GM23338 (cell line): ENCODE results near the gene STAT3. TPM values are rescaled to one million over a fixed set of nuclear protein-coding genes. Genes with fewer than 3 reads are reported as not detected.

ENCODE experiments used
- ATAC-seq: fragments of 200-7000 bp; cut with Tn5 transposase; 3 replicates; pipeline ENCODE4 v1.9.1; 2020
- DNase-seq: peaks from one replicate; pipeline ENCODE4 v3.0.0-alpha.2; 2015; ENCODE audit warnings: low spot score
- H2AFZ ChIP-seq: fragments of 200-600 bp; sonication (generic); 2 replicates; pipeline ENCODE4 v1.8.0; 2016; ENCODE audit warnings: antibody characterized with exemption, mild to moderate bottlenecking, moderate library complexity
- H3F3A ChIP-seq: fragments of 200-600 bp; sonication (generic); replicated peaks from 2 replicates; pipeline ENCODE4 v1.8.0; 2017; ENCODE audit warnings: antibody characterized with exemption, mixed run types, low read depth
- H3K27ac ChIP-seq: fragments of 200-600 bp; sonication (generic); 2 replicates; pipeline ENCODE4 v1.6.1; 2016; ENCODE audit warnings: low read depth
- H3K27me3 ChIP-seq: fragments of 200-600 bp; sonication (generic); 2 replicates; pipeline ENCODE4 v1.8.0; 2016; ENCODE audit warnings: mild to moderate bottlenecking, mixed run types, moderate library complexity; ENCODE audit not compliant: insufficient read depth
- H3K36me3 ChIP-seq: fragments of 200-600 bp; sonication (generic); 2 replicates; pipeline ENCODE4 v1.8.0; 2016; ENCODE audit warnings: mild to moderate bottlenecking; ENCODE audit not compliant: insufficient read depth
- H3K4me1 ChIP-seq: fragments of 200-600 bp; sonication (generic); 2 replicates; pipeline ENCODE4 v1.8.0; 2016; ENCODE audit warnings: mild to moderate bottlenecking, moderate library complexity; ENCODE audit not compliant: insufficient read depth
- H3K4me2 ChIP-seq: fragments of 200-600 bp; sonication (generic); 2 replicates; pipeline ENCODE4 v1.7.1; 2017; ENCODE audit warnings: mixed run types
- H3K4me3 ChIP-seq: fragments of 200-600 bp; sonication (generic); 2 replicates; pipeline ENCODE4 v1.6.1; 2016; ENCODE audit warnings: mixed run types
- H3K79me2 ChIP-seq: fragments of 200-600 bp; sonication (generic); replicated peaks from 2 replicates; pipeline ENCODE4 v1.8.0; 2017; ENCODE audit warnings: mild to moderate bottlenecking; ENCODE audit not compliant: insufficient read depth
- H3K9me2 ChIP-seq: fragments of 200-600 bp; sonication (generic); 2 replicates; pipeline ENCODE4 v1.8.0; 2017; ENCODE audit not compliant: insufficient read depth
- H4K20me1 ChIP-seq: fragments of 200-600 bp; sonication (generic); replicated peaks from 2 replicates; pipeline ENCODE4 v1.8.0; 2017; ENCODE audit warnings: mild to moderate bottlenecking; ENCODE audit not compliant: insufficient read depth
- H3K27ac Mint-ChIP-seq: 2 replicates; pipeline ENCODE4 v1.8.0; 2020; ENCODE audit warnings: inconsistent platforms, mild to moderate bottlenecking, moderate library complexity, mixed read lengths
- H3K27me3 Mint-ChIP-seq: 3 replicates; pipeline ENCODE4 v1.8.0; 2022; ENCODE audit warnings: low read depth, mild to moderate bottlenecking, moderate library complexity, mixed read lengths, inconsistent platforms; ENCODE audit not compliant: insufficient read depth, poor library complexity
- H3K36me3 Mint-ChIP-seq: 3 replicates; pipeline ENCODE4 v1.8.0; 2021; ENCODE audit warnings: low read depth, mild to moderate bottlenecking, inconsistent platforms, moderate library complexity, mixed read lengths
- H3K4me1 Mint-ChIP-seq: 3 replicates; pipeline ENCODE4 v1.8.0; 2020; ENCODE audit warnings: mild to moderate bottlenecking, inconsistent platforms, mixed read lengths
- H3K4me3 Mint-ChIP-seq: 3 replicates; pipeline ENCODE4 v1.8.0; 2021; ENCODE audit warnings: moderate library complexity, mild to moderate bottlenecking, inconsistent platforms, mixed read lengths
- H3K9me3 Mint-ChIP-seq: 3 replicates; pipeline ENCODE4 v1.8.0; 2020; ENCODE audit warnings: moderate library complexity, mild to moderate bottlenecking, inconsistent platforms, mixed read lengths
- CREB1 ChIP-seq: fragments of 250-450 bp; sonication (Bioruptor Pico); IDR thresholded peaks from 2 replicates; pipeline ENCODE4 v1.5.0; 2020; ENCODE audit warnings: low read depth, mild to moderate bottlenecking, moderate library complexity
- EZH2 ChIP-seq: fragments of 200-600 bp; sonication (generic); IDR thresholded peaks from one replicate; pipeline ENCODE4 v1.8.0; 2017; ENCODE audit warnings: antibody characterized with exemption, mild to moderate bottlenecking, low read depth; ENCODE audit not compliant: unreplicated experiment
- EZH2phosphoT487 ChIP-seq: fragments of 200-600 bp; sonication (generic); IDR thresholded peaks from one replicate; pipeline ENCODE4 v1.8.1; 2018; ENCODE audit warnings: antibody characterized with exemption; ENCODE audit not compliant: unreplicated experiment
- JUNB ChIP-seq: IDR thresholded peaks from one replicate; pipeline ENCODE4 v1.6.1; 2016; ENCODE audit warnings: antibody characterized with exemption; ENCODE audit not compliant: unreplicated experiment
- NANOG ChIP-seq: IDR thresholded peaks from 2 replicates; pipeline ENCODE4 v1.6.1; 2016; ENCODE audit warnings: antibody characterized with exemption, borderline replicate concordance
- POLR2AphosphoS5 ChIP-seq: IDR thresholded peaks from 2 replicates; pipeline ENCODE4 v1.6.1; 2016; ENCODE audit warnings: antibody characterized with exemption, low read depth
- STAT1 ChIP-seq: IDR thresholded peaks from one replicate; pipeline ENCODE4 v1.6.1; 2016; ENCODE audit warnings: antibody characterized with exemption; ENCODE audit not compliant: unreplicated experiment
- ZNF114 ChIP-seq: fragments of 250-450 bp; sonication (Bioruptor Pico); IDR thresholded peaks from 2 replicates; pipeline ENCODE4 v1.5.0; 2020; ENCODE audit warnings: mild to moderate bottlenecking, moderate library complexity
- ZNF331 ChIP-seq: fragments of 250-450 bp; sonication (Bioruptor Pico); IDR thresholded peaks from 2 replicates; pipeline ENCODE4 v1.5.0; 2020; ENCODE audit warnings: low read depth, mild to moderate bottlenecking, moderate library complexity
- polyA plus RNA-seq: library from polyadenylated mRNA; unstranded; fragments of >200 nt; fragmentation: Nextera tagmentation; extraction: Ambion mirVana; gene quantifications from 2 replicates; pipeline ENCODE4 v1.2.1, GENCODE V29; 2016
- total RNA-seq: library from RNA; depleted of rRNA; stranded (reverse); fragments of >200 nt; shearing (Covaris generic); gene quantifications from 2 replicates; pipeline ENCODE4 v1.2.3, GENCODE V29; 2014
- TF ChIP-seq, protein P1 (sequence below), 2 experiments: fragments of 200-600 bp in 1 of 2; sonication (generic) in 1 of 2; conservative IDR thresholded peaks; 2 replicates each; pipeline versions ENCODE4 v1.5.1 to v1.6.1; 2016 to 2017; ENCODE audit warnings: antibody characterized with exemption in 2 of 2, low read depth in 2 of 2, mild to moderate bottlenecking in 2 of 2, moderate library complexity in 1 of 2
- TF ChIP-seq, protein P2 (sequence below): IDR thresholded peaks from 2 replicates; pipeline ENCODE4 v1.6.1; 2016; ENCODE audit warnings: antibody characterized with exemption
- TF ChIP-seq, protein P3 (sequence below): fragments of 250-450 bp; sonication (Bioruptor Pico); IDR thresholded peaks from 2 replicates; pipeline ENCODE4 v1.5.0; 2020; ENCODE audit warnings: mild to moderate bottlenecking, moderate library complexity
- TF ChIP-seq, protein P4 (sequence below): IDR thresholded peaks from one replicate; pipeline ENCODE4 v1.6.1; 2018; ENCODE audit warnings: antibody characterized with exemption; ENCODE audit not compliant: unreplicated experiment

STAT3 gene
- total and polyA plus RNA-seq, 2 experiments from 2014 or later = 49.5 to 78.0 TPM

DNA sequence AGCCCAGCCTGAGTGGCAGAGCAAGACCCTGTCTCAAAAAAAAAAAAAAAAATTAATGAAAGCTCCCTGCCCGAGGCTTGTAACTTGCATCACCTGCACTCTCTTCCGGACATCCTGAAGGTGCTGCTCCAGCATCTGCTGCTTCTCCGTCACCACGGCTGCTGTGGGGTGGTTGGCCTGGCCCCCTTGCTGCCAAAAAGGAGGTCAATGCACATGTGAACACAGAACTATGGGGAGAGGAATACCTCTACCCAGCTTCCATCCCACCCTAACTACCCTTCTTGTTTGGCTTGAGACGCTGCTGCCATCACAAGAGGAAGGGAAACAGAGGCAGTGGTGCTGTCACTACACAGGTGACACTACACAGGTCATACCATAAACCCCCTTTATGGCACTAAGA is 49.0 kb downstream of the STAT3 start:
- Histone ChIP-seq H3K27ac (no peak overlapping the region), H3K4me3 (no peak overlapping the region), H3K9me2 (no peaks in the 10 kb centered on the region), H3K79me2 (no peaks in the 10 kb centered on the region), H3K4me1 (no peaks in the 10 kb centered on the region; the same call in 1 of the 2 replicates), H3F3A (peaks cover 10% of the 10 kb centered on the region; the same call in 1 of the 2 replicates), H3K27me3 (no peaks in the 10 kb centered on the region), H4K20me1 (no peaks in the 10 kb centered on the region; the same call in 1 of the 2 replicates), H3K4me2 (no peak overlapping the region), H3K36me3 (peaks cover 28% of the 10 kb centered on the region), H2AFZ (no peak overlapping the region)
- Mint-ChIP-seq H3K4me1 (peaks cover 3% of the 10 kb centered on the region; the same call in 1 of the 3 replicates), H3K27me3 (peaks cover 6% of the 10 kb centered on the region), H3K27ac (peak overlapping the region; percentile 67), H3K36me3 (peaks cover 68% of the 10 kb centered on the region), H3K9me3 (no peaks in the 10 kb centered on the region), H3K4me3 (no peak overlapping the region)
- no peak for DNase-seq
- ATAC-seq = no peak
- TF ChIP-seq, protein P1, sequence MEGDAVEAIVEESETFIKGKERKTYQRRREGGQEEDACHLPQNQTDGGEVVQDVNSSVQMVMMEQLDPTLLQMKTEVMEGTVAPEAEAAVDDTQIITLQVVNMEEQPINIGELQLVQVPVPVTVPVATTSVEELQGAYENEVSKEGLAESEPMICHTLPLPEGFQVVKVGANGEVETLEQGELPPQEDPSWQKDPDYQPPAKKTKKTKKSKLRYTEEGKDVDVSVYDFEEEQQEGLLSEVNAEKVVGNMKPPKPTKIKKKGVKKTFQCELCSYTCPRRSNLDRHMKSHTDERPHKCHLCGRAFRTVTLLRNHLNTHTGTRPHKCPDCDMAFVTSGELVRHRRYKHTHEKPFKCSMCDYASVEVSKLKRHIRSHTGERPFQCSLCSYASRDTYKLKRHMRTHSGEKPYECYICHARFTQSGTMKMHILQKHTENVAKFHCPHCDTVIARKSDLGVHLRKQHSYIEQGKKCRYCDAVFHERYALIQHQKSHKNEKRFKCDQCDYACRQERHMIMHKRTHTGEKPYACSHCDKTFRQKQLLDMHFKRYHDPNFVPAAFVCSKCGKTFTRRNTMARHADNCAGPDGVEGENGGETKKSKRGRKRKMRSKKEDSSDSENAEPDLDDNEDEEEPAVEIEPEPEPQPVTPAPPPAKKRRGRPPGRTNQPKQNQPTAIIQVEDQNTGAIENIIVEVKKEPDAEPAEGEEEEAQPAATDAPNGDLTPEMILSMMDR (conservative IDR thresholded peaks at IDR 0.05; ENCODE audit: low read depth in 2 of 2) = no peak
- TF ChIP-seq JUNB (no peak), EZH2 (no peak), STAT1 (no peak), NANOG (no peak), CREB1 (no peak), ZNF331 (CRISPR knock-in tag) (no peak), ZNF114 (CRISPR knock-in tag) (no peak), EZH2phosphoT487 (no peak), POLR2AphosphoS5 (no peak)
- TF ChIP-seq, protein P2, sequence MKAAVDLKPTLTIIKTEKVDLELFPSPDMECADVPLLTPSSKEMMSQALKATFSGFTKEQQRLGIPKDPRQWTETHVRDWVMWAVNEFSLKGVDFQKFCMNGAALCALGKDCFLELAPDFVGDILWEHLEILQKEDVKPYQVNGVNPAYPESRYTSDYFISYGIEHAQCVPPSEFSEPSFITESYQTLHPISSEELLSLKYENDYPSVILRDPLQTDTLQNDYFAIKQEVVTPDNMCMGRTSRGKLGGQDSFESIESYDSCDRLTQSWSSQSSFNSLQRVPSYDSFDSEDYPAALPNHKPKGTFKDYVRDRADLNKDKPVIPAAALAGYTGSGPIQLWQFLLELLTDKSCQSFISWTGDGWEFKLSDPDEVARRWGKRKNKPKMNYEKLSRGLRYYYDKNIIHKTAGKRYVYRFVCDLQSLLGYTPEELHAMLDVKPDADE = no peak
- TF ChIP-seq, protein P3, sequence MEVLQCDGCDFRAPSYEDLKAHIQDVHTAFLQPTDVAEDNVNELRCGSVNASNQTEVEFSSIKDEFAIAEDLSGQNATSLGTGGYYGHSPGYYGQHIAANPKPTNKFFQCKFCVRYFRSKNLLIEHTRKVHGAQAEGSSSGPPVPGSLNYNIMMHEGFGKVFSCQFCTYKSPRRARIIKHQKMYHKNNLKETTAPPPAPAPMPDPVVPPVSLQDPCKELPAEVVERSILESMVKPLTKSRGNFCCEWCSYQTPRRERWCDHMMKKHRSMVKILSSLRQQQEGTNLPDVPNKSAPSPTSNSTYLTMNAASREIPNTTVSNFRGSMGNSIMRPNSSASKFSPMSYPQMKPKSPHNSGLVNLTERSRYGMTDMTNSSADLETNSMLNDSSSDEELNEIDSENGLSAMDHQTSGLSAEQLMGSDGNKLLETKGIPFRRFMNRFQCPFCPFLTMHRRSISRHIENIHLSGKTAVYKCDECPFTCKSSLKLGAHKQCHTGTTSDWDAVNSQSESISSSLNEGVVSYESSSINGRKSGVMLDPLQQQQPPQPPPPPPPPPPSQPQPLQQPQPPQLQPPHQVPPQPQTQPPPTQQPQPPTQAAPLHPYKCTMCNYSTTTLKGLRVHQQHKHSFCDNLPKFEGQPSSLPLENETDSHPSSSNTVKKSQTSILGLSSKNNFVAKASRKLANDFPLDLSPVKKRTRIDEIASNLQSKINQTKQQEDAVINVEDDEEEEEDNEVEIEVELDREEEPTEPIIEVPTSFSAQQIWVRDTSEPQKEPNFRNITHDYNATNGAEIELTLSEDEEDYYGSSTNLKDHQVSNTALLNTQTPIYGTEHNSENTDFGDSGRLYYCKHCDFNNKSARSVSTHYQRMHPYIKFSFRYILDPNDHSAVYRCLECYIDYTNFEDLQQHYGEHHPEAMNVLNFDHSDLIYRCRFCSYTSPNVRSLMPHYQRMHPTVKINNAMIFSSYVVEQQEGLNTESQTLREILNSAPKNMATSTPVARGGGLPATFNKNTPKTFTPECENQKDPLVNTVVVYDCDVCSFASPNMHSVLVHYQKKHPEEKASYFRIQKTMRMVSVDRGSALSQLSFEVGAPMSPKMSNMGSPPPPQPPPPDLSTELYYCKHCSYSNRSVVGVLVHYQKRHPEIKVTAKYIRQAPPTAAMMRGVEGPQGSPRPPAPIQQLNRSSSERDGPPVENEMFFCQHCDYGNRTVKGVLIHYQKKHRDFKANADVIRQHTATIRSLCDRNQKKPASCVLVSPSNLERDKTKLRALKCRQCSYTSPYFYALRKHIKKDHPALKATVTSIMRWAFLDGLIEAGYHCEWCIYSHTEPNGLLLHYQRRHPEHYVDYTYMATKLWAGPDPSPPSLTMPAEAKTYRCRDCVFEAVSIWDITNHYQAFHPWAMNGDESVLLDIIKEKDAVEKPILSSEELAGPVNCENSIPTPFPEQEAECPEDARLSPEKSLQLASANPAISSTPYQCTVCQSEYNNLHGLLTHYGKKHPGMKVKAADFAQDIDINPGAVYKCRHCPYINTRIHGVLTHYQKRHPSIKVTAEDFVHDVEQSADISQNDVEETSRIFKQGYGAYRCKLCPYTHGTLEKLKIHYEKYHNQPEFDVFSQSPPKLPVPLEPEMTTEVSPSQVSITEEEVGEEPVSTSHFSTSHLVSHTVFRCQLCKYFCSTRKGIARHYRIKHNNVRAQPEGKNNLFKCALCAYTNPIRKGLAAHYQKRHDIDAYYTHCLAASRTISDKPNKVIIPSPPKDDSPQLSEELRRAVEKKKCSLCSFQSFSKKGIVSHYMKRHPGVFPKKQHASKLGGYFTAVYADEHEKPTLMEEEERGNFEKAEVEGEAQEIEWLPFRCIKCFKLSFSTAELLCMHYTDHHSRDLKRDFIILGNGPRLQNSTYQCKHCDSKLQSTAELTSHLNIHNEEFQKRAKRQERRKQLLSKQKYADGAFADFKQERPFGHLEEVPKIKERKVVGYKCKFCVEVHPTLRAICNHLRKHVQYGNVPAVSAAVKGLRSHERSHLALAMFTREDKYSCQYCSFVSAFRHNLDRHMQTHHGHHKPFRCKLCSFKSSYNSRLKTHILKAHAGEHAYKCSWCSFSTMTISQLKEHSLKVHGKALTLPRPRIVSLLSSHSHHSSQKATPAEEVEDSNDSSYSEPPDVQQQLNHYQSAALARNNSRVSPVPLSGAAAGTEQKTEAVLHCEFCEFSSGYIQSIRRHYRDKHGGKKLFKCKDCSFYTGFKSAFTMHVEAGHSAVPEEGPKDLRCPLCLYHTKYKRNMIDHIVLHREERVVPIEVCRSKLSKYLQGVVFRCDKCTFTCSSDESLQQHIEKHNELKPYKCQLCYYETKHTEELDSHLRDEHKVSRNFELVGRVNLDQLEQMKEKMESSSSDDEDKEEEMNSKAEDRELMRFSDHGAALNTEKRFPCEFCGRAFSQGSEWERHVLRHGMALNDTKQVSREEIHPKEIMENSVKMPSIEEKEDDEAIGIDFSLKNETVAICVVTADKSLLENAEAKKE = no peak
- TF ChIP-seq, protein P4, sequence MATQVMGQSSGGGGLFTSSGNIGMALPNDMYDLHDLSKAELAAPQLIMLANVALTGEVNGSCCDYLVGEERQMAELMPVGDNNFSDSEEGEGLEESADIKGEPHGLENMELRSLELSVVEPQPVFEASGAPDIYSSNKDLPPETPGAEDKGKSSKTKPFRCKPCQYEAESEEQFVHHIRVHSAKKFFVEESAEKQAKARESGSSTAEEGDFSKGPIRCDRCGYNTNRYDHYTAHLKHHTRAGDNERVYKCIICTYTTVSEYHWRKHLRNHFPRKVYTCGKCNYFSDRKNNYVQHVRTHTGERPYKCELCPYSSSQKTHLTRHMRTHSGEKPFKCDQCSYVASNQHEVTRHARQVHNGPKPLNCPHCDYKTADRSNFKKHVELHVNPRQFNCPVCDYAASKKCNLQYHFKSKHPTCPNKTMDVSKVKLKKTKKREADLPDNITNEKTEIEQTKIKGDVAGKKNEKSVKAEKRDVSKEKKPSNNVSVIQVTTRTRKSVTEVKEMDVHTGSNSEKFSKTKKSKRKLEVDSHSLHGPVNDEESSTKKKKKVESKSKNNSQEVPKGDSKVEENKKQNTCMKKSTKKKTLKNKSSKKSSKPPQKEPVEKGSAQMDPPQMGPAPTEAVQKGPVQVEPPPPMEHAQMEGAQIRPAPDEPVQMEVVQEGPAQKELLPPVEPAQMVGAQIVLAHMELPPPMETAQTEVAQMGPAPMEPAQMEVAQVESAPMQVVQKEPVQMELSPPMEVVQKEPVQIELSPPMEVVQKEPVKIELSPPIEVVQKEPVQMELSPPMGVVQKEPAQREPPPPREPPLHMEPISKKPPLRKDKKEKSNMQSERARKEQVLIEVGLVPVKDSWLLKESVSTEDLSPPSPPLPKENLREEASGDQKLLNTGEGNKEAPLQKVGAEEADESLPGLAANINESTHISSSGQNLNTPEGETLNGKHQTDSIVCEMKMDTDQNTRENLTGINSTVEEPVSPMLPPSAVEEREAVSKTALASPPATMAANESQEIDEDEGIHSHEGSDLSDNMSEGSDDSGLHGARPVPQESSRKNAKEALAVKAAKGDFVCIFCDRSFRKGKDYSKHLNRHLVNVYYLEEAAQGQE = no peak
